Uterus (tissue), 4 donors: Measurements from ENCODE around the gene COL24A1. TPM values are rescaled to one million over a fixed set of nuclear protein-coding genes. Genes with fewer than 3 reads are reported as not detected.
"Not testable (repeated sequence)": the region's sequence is repeated elsewhere in the genome, so short reads cannot be mapped to it uniquely, and the experiment has no call there.

Source experiments
- DNase-seq, 2 donors: peaks; one replicate each; pipeline ENCODE4 v3.0.0-alpha.2; 2019 to 2020
- H3K27ac ChIP-seq, 2 donors: fragments of 200-600 bp; sonication (generic); 1 replicate in 1 of 2; 2 replicates in 1 of 2; pipeline ENCODE4 v1.5.1; 2016 to 2018
- H3K27me3 ChIP-seq, 2 donors: fragments of 200-600 bp; sonication (generic); one replicate each; pipeline ENCODE4 v1.5.1; 2018 to 2019; ENCODE audit warnings: control low read depth in 1 of 2
- H3K36me3 ChIP-seq, 2 donors: fragments of 200-600 bp; sonication (generic); one replicate each; pipeline ENCODE4 v1.5.1; 2019; ENCODE audit warnings: control low read depth in 1 of 2
- H3K4me1 ChIP-seq, 2 donors: fragments of 200-600 bp; sonication (generic); one replicate each; pipeline ENCODE4 v1.5.1; 2018 to 2019; ENCODE audit warnings: control low read depth in 1 of 2
- H3K4me3 ChIP-seq, 2 donors: fragments of 200-600 bp; sonication (generic); 1 replicate in 1 of 2; 2 replicates in 1 of 2; pipeline ENCODE4 v1.5.1; 2018 to 2019; ENCODE audit warnings: mild to moderate bottlenecking in 1 of 2
- H3K9me3 ChIP-seq, 2 donors: fragments of 200-600 bp; sonication (generic); one replicate each; pipeline ENCODE4 v1.5.1; 2019; ENCODE audit warnings: control low read depth in 1 of 2
- POLR2A ChIP-seq, 2 donors: fragments of 450-650 bp; IDR thresholded peaks; one replicate each; pipeline ENCODE4 v1.6.1; 2016; ENCODE audit warnings: antibody characterized with exemption in 2 of 2, mild to moderate bottlenecking in 1 of 2, moderate library complexity in 1 of 2
- intact Hi-C: fragments of 100-400 bp; cut with DNase I; formaldehyde crosslinking; loops from one replicate; pipeline ENCODE4 v1.15.1; 2023; ENCODE audit warnings: low total_unique reads
- total RNA-seq, 4 donors: library from RNA; depleted of rRNA in 3 of 4; stranded (reverse); fragments of >200 nt in 3 of 4; gene quantifications; one replicate each; pipeline versions ENCODE4 v1.1.0 to v1.2.4, GENCODE V29; 2014 to 2023
- TF ChIP-seq, protein P1 (sequence below), 4 experiments: fragments of 200-600 bp in 2 of 4; fragments of 450-650 bp in 2 of 4; sonication (generic) in 2 of 4; IDR thresholded peaks; one replicate each; pipeline ENCODE4 v1.5.1; 2016 to 2019; ENCODE audit warnings: antibody characterized with exemption in 4 of 4, mild to moderate bottlenecking in 2 of 4, moderate library complexity in 1 of 4
- donor health status: DM: yes; HTN: yes; CAD: no.

Gene COL24A1
- total RNA-seq, 4 donors from 2014 or later = 0.37 to 9.1 TPM; not detected in 2

DNA sequence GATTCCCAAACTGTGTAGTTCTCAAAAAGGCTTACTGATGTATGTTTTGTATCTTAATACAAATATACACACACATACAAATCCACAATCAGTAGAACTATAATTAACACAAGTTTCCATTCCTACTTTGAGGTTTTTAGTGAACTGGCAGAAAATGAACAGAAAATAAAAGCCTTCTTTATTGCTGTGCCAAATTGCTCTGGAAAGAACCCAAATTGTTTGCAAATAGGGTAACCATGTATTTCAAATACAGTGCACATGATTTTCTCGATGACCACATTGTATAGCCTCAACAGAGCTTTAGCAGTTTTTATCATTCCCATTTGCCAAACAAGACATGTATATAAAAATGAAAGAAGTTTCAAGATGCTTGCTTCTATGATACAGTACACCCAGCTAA, 173.3 kb downstream of the COL24A1 start:
- TF ChIP-seq, protein P1, sequence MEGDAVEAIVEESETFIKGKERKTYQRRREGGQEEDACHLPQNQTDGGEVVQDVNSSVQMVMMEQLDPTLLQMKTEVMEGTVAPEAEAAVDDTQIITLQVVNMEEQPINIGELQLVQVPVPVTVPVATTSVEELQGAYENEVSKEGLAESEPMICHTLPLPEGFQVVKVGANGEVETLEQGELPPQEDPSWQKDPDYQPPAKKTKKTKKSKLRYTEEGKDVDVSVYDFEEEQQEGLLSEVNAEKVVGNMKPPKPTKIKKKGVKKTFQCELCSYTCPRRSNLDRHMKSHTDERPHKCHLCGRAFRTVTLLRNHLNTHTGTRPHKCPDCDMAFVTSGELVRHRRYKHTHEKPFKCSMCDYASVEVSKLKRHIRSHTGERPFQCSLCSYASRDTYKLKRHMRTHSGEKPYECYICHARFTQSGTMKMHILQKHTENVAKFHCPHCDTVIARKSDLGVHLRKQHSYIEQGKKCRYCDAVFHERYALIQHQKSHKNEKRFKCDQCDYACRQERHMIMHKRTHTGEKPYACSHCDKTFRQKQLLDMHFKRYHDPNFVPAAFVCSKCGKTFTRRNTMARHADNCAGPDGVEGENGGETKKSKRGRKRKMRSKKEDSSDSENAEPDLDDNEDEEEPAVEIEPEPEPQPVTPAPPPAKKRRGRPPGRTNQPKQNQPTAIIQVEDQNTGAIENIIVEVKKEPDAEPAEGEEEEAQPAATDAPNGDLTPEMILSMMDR (IDR thresholded peaks at IDR 0.05) = no peak
- TF ChIP-seq POLR2A (IDR thresholded peaks at IDR 0.05) = no peak
- no peaks in the 10 kb centered on the region for H3K4me1 ChIP-seq
- no peak overlapping the region for H3K27ac ChIP-seq
- no peaks in the 10 kb centered on the region for H3K36me3 ChIP-seq
- intact Hi-C loops = no loop called here
- H3K27me3 ChIP-seq = no peaks in the 10 kb centered on the region
- no peaks in the 10 kb centered on the region for H3K9me3 ChIP-seq
- DNase-seq = no peak
- no peak overlapping the region for H3K4me3 ChIP-seq

DNA sequence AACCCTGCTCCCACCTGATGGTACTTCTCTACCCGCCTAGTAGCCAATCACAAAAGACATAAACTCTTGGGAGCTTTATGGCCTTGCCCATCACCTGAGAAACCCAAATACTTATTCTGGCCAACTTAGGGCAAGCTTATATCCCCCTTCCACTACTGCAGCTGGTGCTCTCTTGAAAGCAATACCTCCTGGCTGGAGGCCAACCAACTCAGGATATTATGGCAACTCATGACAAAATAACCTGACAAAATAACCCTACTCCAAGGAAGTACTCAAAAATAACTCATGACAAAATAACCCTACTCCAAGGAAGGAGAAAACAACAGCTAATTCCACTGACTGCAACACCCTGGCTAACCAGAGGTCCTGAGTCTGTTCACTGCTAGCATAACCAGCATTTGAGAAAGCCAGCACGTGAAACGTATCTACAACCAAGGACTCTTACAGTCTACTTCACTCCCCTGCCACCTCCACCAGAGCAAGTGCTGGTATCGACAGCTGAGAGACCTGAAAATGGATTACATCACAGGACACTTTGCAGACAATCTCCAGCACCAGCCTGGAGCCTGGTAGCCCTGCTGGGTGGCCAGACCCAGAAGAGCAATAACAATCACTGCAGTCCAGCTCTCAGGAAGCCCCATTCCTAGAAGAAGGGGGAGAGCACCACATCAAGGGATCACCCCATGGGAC, 179.9 kb downstream of the COL24A1 start:
- no peak for DNase-seq
- Histone ChIP-seq H3K27me3 (no peaks in the 10 kb centered on the region), H3K27ac (no peak overlapping the region), H3K4me1 (no peaks in the 10 kb centered on the region), H3K36me3 (no peaks in the 10 kb centered on the region), H3K9me3 (no peaks in the 10 kb centered on the region), H3K4me3 (no peak overlapping the region)
- intact Hi-C loops = no loop called here
- TF ChIP-seq POLR2A (IDR thresholded peaks at IDR 0.05) = no peak
- TF ChIP-seq, protein P1 (IDR thresholded peaks at IDR 0.05) = no peak

DNA sequence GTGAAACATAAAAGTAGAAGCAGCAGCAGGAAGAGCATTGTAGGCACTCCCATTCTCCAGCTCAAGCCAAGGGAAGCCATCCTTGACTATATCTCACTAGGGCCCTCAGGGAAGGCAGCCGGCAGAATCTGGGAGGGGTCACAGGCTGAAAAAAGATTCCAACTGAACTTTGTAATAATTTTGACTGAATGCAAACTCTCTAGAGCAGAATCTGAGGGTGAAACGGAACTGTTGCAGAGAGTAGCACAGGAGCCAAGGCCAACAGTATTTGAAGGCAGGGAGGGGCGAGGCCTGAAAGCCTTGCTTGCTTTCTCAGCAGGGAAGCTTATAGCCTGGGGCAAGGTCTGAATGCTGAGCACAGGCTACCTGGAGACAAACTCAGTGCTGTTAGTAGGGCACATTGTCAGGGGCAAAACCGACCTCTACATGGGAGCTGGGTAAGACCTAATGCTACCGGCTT, 180.6 kb downstream of the COL24A1 start:
- no peak for DNase-seq
- H3K27me3 ChIP-seq = no peaks in the 10 kb centered on the region
- intact Hi-C loops = no loop called here

DNA sequence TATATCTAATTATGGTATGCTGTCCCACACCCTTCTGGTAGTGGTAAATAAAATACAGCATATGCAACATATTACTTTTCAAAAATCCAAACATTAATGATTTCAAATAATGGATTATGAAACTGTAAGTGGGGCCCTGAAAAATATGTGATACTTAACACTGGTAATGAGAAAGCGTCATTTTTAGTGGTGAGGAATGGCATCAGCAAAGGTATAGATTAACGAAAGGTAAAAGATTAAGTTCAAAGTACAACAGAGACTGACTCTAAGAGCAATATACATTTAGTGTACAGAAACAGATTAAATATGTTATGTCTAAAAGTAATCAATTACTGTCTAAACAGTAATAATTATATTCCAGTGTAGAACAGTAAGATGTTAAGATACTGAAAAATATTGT, 194.1 kb downstream of the COL24A1 start:
- no peaks in the 10 kb centered on the region for H3K27me3 ChIP-seq
- no peak overlapping the region for H3K4me3 ChIP-seq
- H3K27ac ChIP-seq = no peak overlapping the region
- no peaks in the 10 kb centered on the region for H3K36me3 ChIP-seq
- DNase-seq = no peak
- no peaks in the 10 kb centered on the region for H3K9me3 ChIP-seq
- intact Hi-C loops = no loop called here
- TF ChIP-seq, protein P1 (IDR thresholded peaks at IDR 0.05) = no peak
- TF ChIP-seq POLR2A (IDR thresholded peaks at IDR 0.05) = no peak
- no peaks in the 10 kb centered on the region for H3K4me1 ChIP-seq

More for the DNA sequence above, 180.6 kb downstream of the COL24A1 start:
- Histone ChIP-seq H3K36me3 (no peaks in the 10 kb centered on the region), H3K27ac (no peak overlapping the region), H3K9me3 (no peaks in the 10 kb centered on the region), H3K4me3 (no peak overlapping the region), H3K4me1 (no peaks in the 10 kb centered on the region)
- no peak for TF ChIP-seq POLR2A (IDR thresholded peaks at IDR 0.05)

DNA sequence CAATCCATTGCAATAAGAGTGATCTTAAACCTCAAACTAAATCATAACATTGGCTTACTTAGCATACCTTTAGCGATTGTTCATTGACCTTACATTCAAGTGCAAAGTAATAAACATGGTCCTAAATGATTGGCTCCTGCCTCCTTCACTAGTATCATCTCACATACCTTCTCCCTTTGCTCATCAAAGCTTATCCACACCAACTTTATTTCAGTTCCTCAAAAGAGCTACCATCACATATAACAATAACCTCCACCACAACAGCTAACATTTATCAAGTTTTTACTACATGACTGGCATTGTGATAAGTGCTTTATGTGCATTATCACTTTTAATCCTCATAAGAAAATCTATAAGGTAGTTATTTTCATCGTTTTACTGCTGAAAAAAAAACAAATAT, 198.8 kb downstream of the COL24A1 start:
- intact Hi-C loops = no loop called here
- TF ChIP-seq, protein P1 (IDR thresholded peaks at IDR 0.05) = no peak
- TF ChIP-seq POLR2A (IDR thresholded peaks at IDR 0.05) = no peak
- Histone ChIP-seq H3K36me3 (no peaks in the 10 kb centered on the region), H3K27ac (no peak overlapping the region), H3K4me1 (no peaks in the 10 kb centered on the region), H3K27me3 (no peaks in the 10 kb centered on the region), H3K9me3 (no peaks in the 10 kb centered on the region), H3K4me3 (no peak overlapping the region)
- no peak for DNase-seq

DNA sequence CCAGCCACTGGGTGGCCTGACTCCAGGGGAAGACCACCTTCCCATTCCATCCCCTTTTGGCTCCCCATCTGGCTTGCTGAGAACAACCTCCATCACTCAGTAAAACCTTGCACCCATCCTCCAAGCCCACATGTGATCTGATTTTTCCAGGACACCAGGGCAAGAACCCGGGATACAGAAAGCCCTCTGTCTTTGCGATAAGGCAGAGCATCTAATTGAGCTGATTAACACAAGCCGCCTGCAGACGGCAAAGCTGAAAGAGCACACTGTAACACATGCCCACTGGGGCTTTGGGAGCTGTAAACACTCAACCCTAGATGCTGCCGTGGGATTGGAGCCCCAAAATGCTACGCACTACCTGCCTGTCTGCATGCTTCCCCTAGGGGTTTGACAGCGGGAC, 201.4 kb downstream of the COL24A1 start:
- DNase-seq, H3K27ac ChIP-seq, intact Hi-C loops, H3K9me3 ChIP-seq, H3K4me3 ChIP-seq, H3K27me3 ChIP-seq, H3K4me1 ChIP-seq, H3K36me3 ChIP-seq: not testable (repeated sequence)
